D721Med (cell line): ENCODE results near the gene MTRR.

Source experiments
- DNase-seq: peaks from one replicate; pipeline ENCODE4 v3.0.0; 2011; ENCODE audit warnings: low spot score; ENCODE audit not compliant: insufficient read length
- FAIRE-seq: peaks from 2 replicates; lab custom pipeline; 2011; peaks lifted over from hg19 to GRCh38; lab: Jason Lieb, UNC
- TF ChIP-seq, protein P1 (sequence below): IDR thresholded peaks from 2 replicates; pipeline ENCODE4 v1.5.1; 2012; ENCODE audit warnings: mild to moderate bottlenecking, control low read depth; ENCODE audit not compliant: insufficient read depth; ENCODE audit errors: missing control alignments

MTRR gene

DNA sequence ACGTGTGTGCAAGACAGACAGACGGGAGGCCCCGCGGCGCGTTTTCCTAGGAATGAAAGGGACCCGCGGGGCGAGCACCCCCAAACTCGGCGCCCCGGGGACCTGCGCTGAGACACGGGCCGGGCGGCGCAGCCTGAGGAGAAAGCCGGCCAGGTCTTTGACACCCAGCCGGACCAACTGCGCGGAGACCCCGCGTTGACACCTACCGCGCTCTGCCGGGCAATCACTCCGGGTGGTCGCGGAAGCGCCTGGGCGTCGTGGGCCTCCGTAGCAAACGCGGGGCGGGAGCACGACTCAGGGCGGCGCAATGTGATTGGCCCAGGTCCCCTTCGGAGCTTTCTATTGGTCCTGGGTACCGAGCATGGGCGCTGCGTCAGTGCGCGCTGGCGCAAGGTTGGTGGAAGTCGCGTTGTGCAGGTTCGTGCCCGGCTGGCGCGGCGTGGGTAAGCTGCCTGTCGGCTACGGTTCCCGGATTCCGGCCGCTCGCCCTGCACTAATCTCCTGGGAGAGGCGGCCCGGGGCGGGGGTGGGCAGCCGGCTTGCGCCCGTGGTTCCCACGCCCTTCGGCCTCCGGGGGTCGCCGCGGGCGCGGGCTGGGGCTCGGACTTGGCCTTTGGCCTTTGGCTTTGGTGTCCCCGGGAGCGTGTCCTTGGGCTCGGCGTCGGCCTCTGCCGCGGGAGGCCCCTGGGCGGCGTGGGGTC lies at the start of gene MTRR, which contains the start of gene FASTKD3:
TSS of gene MTRR (plus strand) at position 376 of the 701 bp plus-strand sequence. CDS start 1,647 bp downstream, outside the sequence.
TSS of gene FASTKD3 (minus strand) at position 259 of the 701 bp plus-strand sequence. CDS start 948 bp downstream, outside the sequence.
- DNase-seq (peak; percentile 69), FAIRE-seq (no peak)
- TF ChIP-seq, protein P1, sequence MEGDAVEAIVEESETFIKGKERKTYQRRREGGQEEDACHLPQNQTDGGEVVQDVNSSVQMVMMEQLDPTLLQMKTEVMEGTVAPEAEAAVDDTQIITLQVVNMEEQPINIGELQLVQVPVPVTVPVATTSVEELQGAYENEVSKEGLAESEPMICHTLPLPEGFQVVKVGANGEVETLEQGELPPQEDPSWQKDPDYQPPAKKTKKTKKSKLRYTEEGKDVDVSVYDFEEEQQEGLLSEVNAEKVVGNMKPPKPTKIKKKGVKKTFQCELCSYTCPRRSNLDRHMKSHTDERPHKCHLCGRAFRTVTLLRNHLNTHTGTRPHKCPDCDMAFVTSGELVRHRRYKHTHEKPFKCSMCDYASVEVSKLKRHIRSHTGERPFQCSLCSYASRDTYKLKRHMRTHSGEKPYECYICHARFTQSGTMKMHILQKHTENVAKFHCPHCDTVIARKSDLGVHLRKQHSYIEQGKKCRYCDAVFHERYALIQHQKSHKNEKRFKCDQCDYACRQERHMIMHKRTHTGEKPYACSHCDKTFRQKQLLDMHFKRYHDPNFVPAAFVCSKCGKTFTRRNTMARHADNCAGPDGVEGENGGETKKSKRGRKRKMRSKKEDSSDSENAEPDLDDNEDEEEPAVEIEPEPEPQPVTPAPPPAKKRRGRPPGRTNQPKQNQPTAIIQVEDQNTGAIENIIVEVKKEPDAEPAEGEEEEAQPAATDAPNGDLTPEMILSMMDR: no peak

DNA sequence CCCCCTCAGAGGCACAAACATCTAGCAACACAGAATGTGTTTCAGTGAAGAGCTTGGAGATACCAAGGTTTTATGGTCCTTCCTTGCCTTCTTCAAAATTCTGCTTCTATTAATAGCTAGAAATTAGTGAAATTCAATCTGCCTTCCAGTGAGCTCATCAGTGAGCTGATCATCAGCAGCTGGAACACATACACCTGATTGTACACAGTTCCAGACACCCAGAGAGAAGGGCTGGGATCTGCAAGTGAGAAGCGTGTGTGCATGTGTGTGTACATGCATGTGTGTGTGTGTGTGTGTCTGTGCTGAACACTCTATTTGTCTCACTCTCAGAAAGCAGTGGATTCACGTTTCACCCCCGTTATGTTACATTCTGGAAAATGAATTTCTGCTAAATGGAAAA lies 46.5 kb upstream of the MTRR start:
- no peak for DNase-seq
- no peak for FAIRE-seq
- TF ChIP-seq, protein P1: no peak

DNA sequence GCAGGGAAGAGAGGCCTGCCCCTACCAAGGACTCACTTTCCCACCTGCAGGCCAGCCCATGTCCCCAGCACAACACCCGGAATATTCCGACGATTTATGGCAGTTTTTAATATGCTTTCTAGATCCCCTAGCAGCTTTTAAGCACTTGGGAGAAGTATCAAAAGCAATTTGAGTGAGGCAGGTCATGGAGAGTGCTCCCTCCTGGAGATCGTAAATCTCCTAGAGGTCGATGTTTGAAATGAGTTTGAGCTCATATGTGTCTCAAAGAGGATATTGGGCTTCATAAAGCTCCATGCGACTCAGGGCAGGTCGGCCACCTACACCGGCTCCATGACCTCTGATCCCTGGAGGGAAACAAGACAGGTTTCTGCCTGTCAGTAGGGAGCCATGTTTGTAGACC lies 45.4 kb upstream of the MTRR start:
- DNase-seq (no peak), FAIRE-seq (no peak)
- TF ChIP-seq, protein P1: no peak

DNA sequence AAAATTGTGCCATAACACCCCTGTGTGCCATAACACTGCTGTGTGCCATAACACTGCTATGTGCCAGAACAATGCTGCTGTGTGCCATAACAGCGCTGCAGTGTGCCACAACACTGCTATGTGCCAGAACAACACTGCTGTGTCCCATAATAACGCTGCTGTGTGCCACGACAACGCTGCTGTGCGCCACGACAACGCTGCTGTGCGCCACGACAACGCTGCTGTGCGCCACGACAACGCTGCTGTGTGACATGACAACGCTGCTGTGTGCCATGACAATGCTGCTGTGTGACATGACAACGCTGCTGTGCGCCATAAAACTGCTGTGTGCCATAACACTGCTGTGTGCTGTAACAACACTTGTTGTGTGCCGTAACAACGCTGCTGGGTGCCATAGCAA lies 44.0 kb upstream of the MTRR start:
- FAIRE-seq (no peak), DNase-seq (no peak)
- TF ChIP-seq, protein P1: no peak

DNA sequence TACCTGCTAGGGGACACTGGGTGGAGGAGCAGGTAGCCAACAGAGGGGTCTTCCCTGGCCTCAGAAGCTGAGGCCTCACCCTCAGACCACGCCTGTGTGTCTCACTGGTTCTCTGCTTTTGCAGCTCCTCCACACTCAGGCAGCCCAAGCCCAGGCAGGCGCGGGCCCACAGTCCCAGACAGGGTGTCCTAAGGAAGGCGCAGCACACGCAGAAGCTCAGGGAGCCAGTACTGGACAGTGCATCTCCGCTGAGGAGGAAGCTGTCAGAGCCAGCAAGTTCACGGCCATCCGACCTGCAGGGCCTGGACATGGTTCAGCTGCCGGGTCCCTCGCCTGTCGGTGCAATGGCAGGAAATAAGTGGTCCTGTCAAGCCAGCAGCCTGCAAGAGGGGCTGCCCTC lies 43.3 kb upstream of the MTRR start:
- TF ChIP-seq, protein P1: no peak
- DNase-seq: no peak
- no peak for FAIRE-seq

DNA sequence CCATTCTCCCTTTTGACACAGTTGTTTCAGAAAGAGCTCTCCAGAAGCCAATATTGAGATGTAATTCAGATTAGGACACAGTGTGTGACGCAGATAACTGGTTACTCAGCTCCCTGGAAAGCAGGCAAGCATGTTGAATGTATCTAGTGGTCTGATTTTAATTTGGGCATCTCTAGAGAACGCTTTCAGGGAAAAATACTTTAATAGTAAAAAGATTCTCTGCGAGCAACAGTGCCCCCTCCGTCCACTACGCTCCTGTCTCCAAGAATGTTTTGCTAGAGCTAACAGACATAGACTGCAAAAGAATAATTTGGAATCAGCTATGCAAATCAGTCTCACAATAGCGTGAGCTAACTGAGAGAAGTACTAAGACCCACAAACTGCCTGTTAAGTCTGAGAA lies 41.3 kb upstream of the MTRR start:
- TF ChIP-seq, protein P1: no peak
- DNase-seq (no peak), FAIRE-seq (no peak)

DNA sequence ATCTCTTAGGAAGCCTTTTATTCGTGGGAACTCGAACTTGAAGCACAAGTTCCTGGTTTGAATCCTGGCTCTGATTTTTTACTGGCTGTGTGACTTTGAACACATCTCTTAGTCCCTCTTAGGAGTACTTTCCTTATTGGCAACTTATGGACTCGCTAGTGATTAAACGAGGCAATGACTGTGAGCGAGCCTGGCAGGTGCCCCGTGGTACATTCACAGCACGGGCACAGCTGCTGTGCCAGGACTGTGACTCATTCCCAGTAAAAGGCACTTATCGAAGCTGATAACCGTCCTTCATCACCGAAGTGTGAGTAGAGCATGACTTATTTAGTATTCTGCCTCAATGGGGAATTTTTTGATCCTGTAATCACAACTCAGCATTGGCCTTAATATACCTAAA lies 40.7 kb upstream of the MTRR start:
- no peak for DNase-seq
- FAIRE-seq: no peak
- TF ChIP-seq, protein P1: no peak
